ENCODE measurements around the gene OR4D11.
"Not testable (repeated sequence)": the region's sequence is repeated elsewhere in the genome, so short reads cannot be mapped to it uniquely, and the experiment has no call there.

Gene OR4D11

DNA sequence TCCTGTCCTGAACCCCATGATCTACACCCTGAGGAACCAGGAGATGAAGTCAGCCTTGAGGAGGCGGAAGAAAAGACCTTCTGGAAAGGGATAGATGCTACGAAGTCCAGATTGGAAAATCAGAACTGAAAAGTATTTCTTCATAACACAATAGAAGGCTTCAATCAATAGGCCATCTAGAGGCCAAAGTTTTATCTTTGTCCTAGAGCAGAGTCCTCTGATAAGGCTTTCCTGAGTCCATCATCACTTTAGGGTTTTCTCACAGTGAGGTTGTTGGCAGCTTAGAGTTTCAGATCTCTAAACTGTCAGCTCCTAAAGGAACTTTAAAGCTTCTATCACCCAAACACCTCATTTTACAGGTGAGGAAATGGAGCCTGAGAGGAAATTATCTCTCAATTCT lies 29.2 kb downstream of the OR4D11 start:
- CTCF ChIA-PET = interaction anchor here (1.0 kb wide), 1 partner anchor 11 kb away, joined by 3 read pairs; no protein-coding TSS in a partner anchor
- H3K9me3 Mint-ChIP-seq = no peaks in the 10 kb centered on the region
- no peak overlapping the region for H3K27ac Mint-ChIP-seq
- H3K4me1 Mint-ChIP-seq = peaks cover 8% of the 10 kb centered on the region
- peaks cover 4% of the 10 kb centered on the region for H3K27me3 Mint-ChIP-seq
- H3K4me3 Mint-ChIP-seq = no peak overlapping the region
- DNase-seq = no peak
- H3K36me3 Mint-ChIP-seq = no peaks in the 10 kb centered on the region

GRCh38 chr11:59534676-59535075 lies 31.3 kb downstream of the OR4D11 start:
- peaks cover 4% of the 10 kb centered on the region for H3K27me3 Mint-ChIP-seq
- H3K4me3 Mint-ChIP-seq = no peak overlapping the region
- no peaks in the 10 kb centered on the region for H3K9me3 Mint-ChIP-seq
- no peak for DNase-seq
- peaks cover 12% of the 10 kb centered on the region for H3K4me1 Mint-ChIP-seq
- CTCF ChIA-PET = interaction anchor here (0.6 to 1.0 kb wide), 3 partner anchors 10 to 23 kb away, joined by 3 to 4 read pairs (median 3); no protein-coding TSS in a partner anchor
- no peaks in the 10 kb centered on the region for H3K36me3 Mint-ChIP-seq
- H3K27ac Mint-ChIP-seq = no peak overlapping the region

DNA sequence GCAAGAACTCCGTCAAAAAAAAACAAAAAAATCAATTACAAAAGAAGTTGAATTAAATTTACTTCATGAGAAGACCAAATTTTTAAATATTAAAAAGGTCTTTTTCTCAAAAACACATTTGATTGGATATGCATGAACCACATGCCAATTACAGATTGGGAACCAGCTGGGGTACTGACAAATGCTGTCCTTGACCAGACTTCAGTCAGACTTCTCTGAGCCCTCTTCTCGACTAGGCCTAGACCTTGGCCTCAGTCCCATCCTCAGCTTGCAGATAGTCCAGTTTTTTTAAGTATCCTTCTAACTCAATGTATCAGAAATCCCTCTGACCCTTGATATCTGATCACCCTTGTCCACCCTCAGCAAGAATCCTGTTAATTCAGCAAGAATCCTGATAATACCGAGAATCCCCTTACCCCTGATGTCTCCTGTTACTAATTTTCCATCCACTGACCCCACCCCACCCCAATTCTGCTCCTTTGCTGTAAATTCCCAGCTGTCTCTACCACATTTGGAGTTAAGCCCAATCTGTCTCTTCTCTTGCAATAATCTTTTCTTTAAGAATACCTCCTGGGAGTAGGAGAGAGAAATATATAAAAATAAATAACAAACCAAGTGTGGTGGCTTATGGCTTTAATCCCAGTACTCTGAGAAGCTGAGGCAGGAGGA lies 38.9 kb downstream of the OR4D11 start:
- CTCF ChIA-PET = interaction anchor here (0.7 kb wide), 1 partner anchor 52 kb away, joined by 3 read pairs; no protein-coding TSS in a partner anchor
- no peaks in the 10 kb centered on the region for H3K9me3 Mint-ChIP-seq
- no peak overlapping the region for H3K4me3 Mint-ChIP-seq
- peaks cover 15% of the 10 kb centered on the region for H3K27me3 Mint-ChIP-seq
- H3K4me1 Mint-ChIP-seq = peaks cover 7% of the 10 kb centered on the region
- H3K27ac Mint-ChIP-seq = no peak overlapping the region
- no peaks in the 10 kb centered on the region for H3K36me3 Mint-ChIP-seq
- no peak for DNase-seq

GRCh38 chr11:59543713-59544112 lies 40.3 kb downstream of the OR4D11 start:
- H3K4me1 Mint-ChIP-seq, CTCF ChIA-PET, DNase-seq, H3K4me3 Mint-ChIP-seq, H3K27ac Mint-ChIP-seq, H3K9me3 Mint-ChIP-seq, H3K36me3 Mint-ChIP-seq: not testable (repeated sequence)
- H3K27me3 Mint-ChIP-seq = peaks cover 12% of the 10 kb centered on the region

DNA sequence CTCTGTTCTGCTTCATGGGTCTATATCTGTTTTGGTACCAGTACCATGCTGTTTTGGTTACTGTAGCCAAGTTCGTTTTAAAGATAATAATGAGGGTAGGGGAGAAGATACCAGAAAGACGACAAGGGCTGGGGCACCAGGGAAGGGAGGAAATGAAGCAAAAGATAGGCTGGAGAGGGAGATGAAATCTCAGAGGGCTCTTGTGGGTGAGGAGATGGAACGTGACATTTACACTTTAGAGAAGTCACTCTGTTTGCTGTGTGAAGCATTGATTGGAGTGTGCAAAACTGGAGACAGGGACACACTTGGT lies 41.4 kb downstream of the OR4D11 start:
- H3K4me3 Mint-ChIP-seq = no peak overlapping the region
- H3K4me1 Mint-ChIP-seq = peaks cover 11% of the 10 kb centered on the region
- peaks cover 12% of the 10 kb centered on the region for H3K27me3 Mint-ChIP-seq
- H3K36me3 Mint-ChIP-seq = no peaks in the 10 kb centered on the region
- CTCF ChIA-PET = no interaction called here
- H3K9me3 Mint-ChIP-seq = no peaks in the 10 kb centered on the region
- no peak for DNase-seq
- no peak overlapping the region for H3K27ac Mint-ChIP-seq

GRCh38 chr11:59545179-59546020 lies 42.0 kb downstream of the OR4D11 start:
- peaks cover 15% of the 10 kb centered on the region for H3K27me3 Mint-ChIP-seq
- no peak for DNase-seq
- no peaks in the 10 kb centered on the region for H3K36me3 Mint-ChIP-seq
- H3K9me3 Mint-ChIP-seq = no peaks in the 10 kb centered on the region
- no peak overlapping the region for H3K4me3 Mint-ChIP-seq
- CTCF ChIA-PET = no interaction called here
- no peak overlapping the region for H3K27ac Mint-ChIP-seq
- peaks cover 15% of the 10 kb centered on the region for H3K4me1 Mint-ChIP-seq

DNA sequence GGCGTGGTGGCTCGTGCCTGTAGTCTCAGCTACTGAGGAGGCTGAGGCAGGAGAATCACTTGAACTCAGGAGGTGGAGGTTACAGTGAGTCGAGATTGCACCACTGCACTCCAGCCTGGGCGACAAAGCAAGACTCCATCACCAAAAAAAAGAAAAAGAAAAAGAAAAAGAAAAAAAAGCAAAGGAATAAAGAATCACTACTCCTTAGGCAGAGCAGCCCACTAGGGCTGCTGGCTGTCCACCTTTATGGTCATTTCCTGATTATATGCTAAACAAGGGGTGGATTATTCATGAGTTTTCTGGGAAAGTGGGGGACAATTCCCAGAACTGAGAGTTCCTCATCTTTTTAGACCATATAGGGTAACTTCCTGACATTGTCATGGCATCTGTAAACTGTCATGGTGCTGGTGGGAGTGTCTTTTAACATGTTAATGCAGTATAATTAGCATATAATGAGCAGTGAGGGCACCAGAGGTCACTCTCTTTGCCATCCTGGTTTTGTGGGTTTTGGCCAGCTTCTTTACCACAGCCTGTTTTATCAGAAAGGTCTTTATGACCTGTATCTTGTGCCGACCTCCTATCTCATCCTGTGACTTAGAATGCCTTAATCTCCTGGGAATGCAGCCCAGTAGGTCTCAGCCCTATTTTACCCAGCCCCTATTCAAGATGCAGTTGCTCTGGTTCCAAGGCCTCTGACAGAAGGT lies 44.4 kb downstream of the OR4D11 start:
- CTCF ChIA-PET = interaction anchor here (0.7 to 1.1 kb wide), 2 partner anchors 10 to 320 kb away, joined by 3 read pairs; no protein-coding TSS in a partner anchor
- H3K27ac Mint-ChIP-seq = not testable (repeated sequence)
- peaks cover 29% of the 10 kb centered on the region for H3K27me3 Mint-ChIP-seq

GRCh38 chr11:59548309-59548656 lies 44.9 kb downstream of the OR4D11 start:
- H3K9me3 Mint-ChIP-seq = no peaks in the 10 kb centered on the region
- H3K27ac Mint-ChIP-seq = no peak overlapping the region
- no peak for DNase-seq
- CTCF ChIA-PET = interaction anchor here (1.1 kb wide), 1 partner anchor 9 kb away, joined by 3 read pairs; no protein-coding TSS in a partner anchor
- H3K4me3 Mint-ChIP-seq = no peak overlapping the region
- H3K27me3 Mint-ChIP-seq = peaks cover 34% of the 10 kb centered on the region
- no peaks in the 10 kb centered on the region for H3K36me3 Mint-ChIP-seq
- H3K4me1 Mint-ChIP-seq = peaks cover 35% of the 10 kb centered on the region

More for the DNA sequence above, 44.4 kb downstream of the OR4D11 start:
- H3K9me3 Mint-ChIP-seq, H3K4me3 Mint-ChIP-seq, DNase-seq, H3K36me3 Mint-ChIP-seq: not testable (repeated sequence)
- H3K4me1 Mint-ChIP-seq = peaks cover 32% of the 10 kb centered on the region

DNA sequence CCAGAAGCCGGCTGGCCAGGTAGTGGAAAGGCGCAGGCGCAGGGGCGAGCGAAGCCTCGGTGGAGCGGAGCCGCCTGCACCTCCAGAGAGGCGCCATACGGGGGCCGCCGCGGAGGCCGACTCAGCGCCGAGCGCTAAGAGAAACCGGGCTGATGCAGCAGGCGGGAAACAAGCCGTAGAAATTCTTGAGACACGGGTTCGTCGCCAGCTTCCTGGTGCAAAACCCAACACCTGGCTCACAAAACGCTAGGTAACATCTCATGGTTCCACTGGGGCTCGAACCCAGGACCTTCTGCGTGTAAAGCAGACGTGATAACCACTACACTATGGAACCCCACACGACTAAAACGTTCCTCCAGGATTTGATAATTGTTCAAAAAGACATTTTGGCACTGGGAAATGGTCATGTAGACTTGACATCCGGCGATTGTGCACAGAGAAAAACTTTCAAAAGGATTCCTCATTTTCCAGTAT lies 47.0 kb downstream of the OR4D11 start:
- H3K9me3 Mint-ChIP-seq = no peaks in the 10 kb centered on the region
- H3K4me3 Mint-ChIP-seq = peak overlapping the region; percentile 71
- H3K36me3 Mint-ChIP-seq = no peaks in the 10 kb centered on the region
- H3K27me3 Mint-ChIP-seq = peaks cover 49% of the 10 kb centered on the region
- CTCF ChIA-PET = interaction anchor here (1.1 kb wide), 1 partner anchor 40 kb away, joined by 4 read pairs; no protein-coding TSS in a partner anchor
- H3K27ac Mint-ChIP-seq = peak overlapping the region; percentile 83
- H3K4me1 Mint-ChIP-seq = peaks cover 39% of the 10 kb centered on the region
- peak; percentile 87 for DNase-seq

GRCh38 chr11:59550842-59551658 lies 47.7 kb downstream of the OR4D11 start:
- Mint-ChIP-seq H3K4me1 (peaks cover 45% of the 10 kb centered on the region), H3K4me3 (peak overlapping the region; percentile 71), H3K27me3 (peaks cover 51% of the 10 kb centered on the region), H3K27ac (peak overlapping the region; percentile 83), H3K36me3 (no peaks in the 10 kb centered on the region), H3K9me3 (no peaks in the 10 kb centered on the region)
- CTCF ChIA-PET = interaction anchor here (1.1 kb wide), 1 partner anchor 41 kb away, joined by 4 read pairs; no protein-coding TSS in a partner anchor
- DNase-seq = peak; percentile 76

DNA sequence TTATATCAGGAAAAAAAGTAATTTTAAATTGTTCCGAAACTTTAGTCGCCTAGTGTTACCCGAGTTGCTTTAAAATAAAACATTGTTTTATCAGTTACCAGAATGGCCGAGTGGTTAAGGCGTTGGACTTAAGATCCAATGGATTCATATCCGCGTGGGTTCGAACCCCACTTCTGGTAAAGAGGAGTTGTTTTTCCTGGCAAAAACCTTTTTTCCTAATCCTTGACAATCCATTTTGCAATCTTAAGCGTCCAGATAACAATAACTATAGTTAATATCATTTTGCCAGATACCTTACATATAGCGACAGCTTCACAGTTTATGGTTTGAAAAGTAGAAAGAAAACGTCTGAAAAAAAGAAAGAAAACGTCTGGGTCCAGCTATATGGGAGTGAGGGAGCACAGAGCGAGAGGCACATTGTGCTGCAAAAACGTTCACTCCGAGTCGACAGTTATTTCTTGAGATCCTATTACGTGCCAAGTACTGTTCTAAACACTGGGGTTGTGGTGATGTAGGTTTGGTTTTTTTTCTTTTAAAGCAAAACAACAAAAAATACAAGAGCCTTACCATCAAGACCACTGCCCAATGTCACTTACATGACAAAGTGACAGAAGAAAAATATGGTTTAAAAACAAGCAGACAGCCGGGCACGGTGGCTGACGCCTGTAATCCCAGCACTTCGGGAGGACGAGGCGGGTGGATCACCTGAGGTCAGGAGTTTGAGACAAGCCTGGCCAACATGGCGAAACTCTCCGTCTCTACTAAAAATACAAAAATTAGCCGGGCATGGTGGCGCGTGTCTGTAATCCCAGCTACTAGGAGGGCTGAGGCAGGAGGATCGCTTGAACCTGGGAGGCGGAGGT lies 48.5 kb downstream of the OR4D11 start:
- Mint-ChIP-seq H3K9me3 (no peaks in the 10 kb centered on the region), H3K36me3 (no peaks in the 10 kb centered on the region), H3K27me3 (peaks cover 54% of the 10 kb centered on the region), H3K4me1 (peaks cover 52% of the 10 kb centered on the region), H3K27ac (no peak overlapping the region), H3K4me3 (peak overlapping the region; percentile 16)
- CTCF ChIA-PET = no interaction called here
- no peak for DNase-seq

- no peak for DNase-seq
- H3K27me3 Mint-ChIP-seq = peaks cover 58% of the 10 kb centered on the region
- CTCF ChIA-PET = no interaction called here
- no peaks in the 10 kb centered on the region for H3K36me3 Mint-ChIP-seq
- H3K4me1 Mint-ChIP-seq = peaks cover 58% of the 10 kb centered on the region
- no peaks in the 10 kb centered on the region for H3K9me3 Mint-ChIP-seq
- no peak overlapping the region for H3K4me3 Mint-ChIP-seq
- no peak overlapping the region for H3K27ac Mint-ChIP-seq
Observed at GRCh38 chr11:59552844-59553243, 49.5 kb downstream of the OR4D11 start.

DNA sequence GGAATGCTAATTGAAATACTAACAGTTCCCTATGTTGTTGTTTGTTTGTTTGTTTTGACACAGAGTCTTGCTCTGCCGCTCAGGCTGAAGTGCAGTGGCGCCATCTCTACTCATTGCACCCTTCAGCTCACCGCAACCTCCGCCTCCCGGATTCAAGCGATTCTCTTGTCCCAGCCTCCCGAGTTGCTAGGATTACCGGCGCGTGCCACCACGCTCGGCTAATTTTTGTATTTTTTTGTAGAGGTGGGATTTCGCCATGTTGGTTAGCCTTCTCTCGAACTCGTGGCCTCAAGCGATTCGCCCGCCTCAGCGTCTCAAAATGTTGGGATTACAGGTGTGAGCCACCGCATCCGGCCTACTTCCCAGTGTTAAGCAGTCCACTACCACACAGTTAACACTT lies 49.9 kb downstream of the OR4D11 start:
- H3K4me3 Mint-ChIP-seq = no peak overlapping the region
- no peaks in the 10 kb centered on the region for H3K36me3 Mint-ChIP-seq
- H3K27ac Mint-ChIP-seq = no peak overlapping the region
- peaks cover 63% of the 10 kb centered on the region for H3K27me3 Mint-ChIP-seq
- DNase-seq = no peak
- peaks cover 59% of the 10 kb centered on the region for H3K4me1 Mint-ChIP-seq
- CTCF ChIA-PET = no interaction called here
- H3K9me3 Mint-ChIP-seq = no peaks in the 10 kb centered on the region

Data from activated naive CD4-positive, alpha-beta T cell treated with anti-CD3 and anti-CD28 coated beads, Interleukin-2, amount 10 ng/mL, durations not matched to agents 7 days and 5 days (primary cell).